GM18505 (cell line): ENCODE measurements around the gene OR6C65.
"Not testable (repeated sequence)": the region's sequence is repeated elsewhere in the genome, so short reads cannot be mapped to it uniquely, and the experiment has no call there.

ENCODE experiments used
- ATAC-seq: cut with Tn5 transposase; IDR thresholded peaks from one replicate; pipeline ENCODE4 v1.9.1; 2021; ENCODE audit not compliant: unreplicated experiment
- POLR2A ChIP-seq: IDR thresholded peaks from 4 replicates; pipeline ENCODE4 v1.6.1; 2011; ENCODE audit warnings: borderline replicate concordance; ENCODE audit not compliant: insufficient read depth, insufficient read length; ENCODE audit errors: extremely low read depth

The OR6C65 gene

GRCh38 chr12:55400229-55400628 is at the start of gene OR6C65:
Gene OR6C65 (plus strand): TSS chr12:55400529. CDS start chr12:55400529, 0 bp downstream.
- no peak for TF ChIP-seq POLR2A
- ATAC-seq = no peak

GRCh38 chr12:55355338-55355737 is 45.0 kb upstream of the OR6C65 start:
- not testable (repeated sequence) for ATAC-seq

GRCh38 chr12:55362675-55363074 is 37.7 kb upstream of the OR6C65 start, which contains the start of gene OR6C75:
Gene OR6C75 (plus strand): TSS chr12:55362975. CDS start chr12:55365111, 2,136 bp downstream.
- no peak for ATAC-seq
- TF ChIP-seq POLR2A = no peak

GRCh38 chr12:55365086-55365485 is 35.2 kb upstream of the OR6C65 start:
- no peak for ATAC-seq
- TF ChIP-seq POLR2A = no peak

GRCh38 chr12:55372521-55372920 is 27.8 kb upstream of the OR6C65 start:
- no peak for ATAC-seq
- no peak for TF ChIP-seq POLR2A

- no peak for ATAC-seq
- no peak for TF ChIP-seq POLR2A
Observed at GRCh38 chr12:55385891-55386290, 14.4 kb upstream of the OR6C65 start.

GRCh38 chr12:55392032-55392795 is 8.1 kb upstream of the OR6C65 start:
- ATAC-seq = no peak
- TF ChIP-seq POLR2A = no peak

GRCh38 chr12:55396326-55396725 is 4.0 kb upstream of the OR6C65 start:
- no peak for TF ChIP-seq POLR2A
- ATAC-seq = no peak

GRCh38 chr12:55407866-55408265 is 7.5 kb downstream of the OR6C65 start:
- TF ChIP-seq POLR2A = no peak

GRCh38 chr12:55409133-55409532 is 8.8 kb downstream of the OR6C65 start:
- ATAC-seq = not testable (repeated sequence)

More at GRCh38 chr12:55407866-55408265, 7.5 kb downstream of the OR6C65 start:
- no peak for ATAC-seq

GRCh38 chr12:55412138-55412537 is 11.8 kb downstream of the OR6C65 start:
- not testable (repeated sequence) for ATAC-seq

GRCh38 chr12:55413498-55414388 is 13.4 kb downstream of the OR6C65 start:
- ATAC-seq = not testable (repeated sequence)

GRCh38 chr12:55414396-55414823 is 14.1 kb downstream of the OR6C65 start:
- not testable (repeated sequence) for ATAC-seq

- not testable (repeated sequence) for ATAC-seq
Observed at GRCh38 chr12:55414889-55415288, 14.6 kb downstream of the OR6C65 start.
